ENCODE measurements around the gene CNPY1. TPM values are rescaled to one million over a fixed set of nuclear protein-coding genes. Genes with fewer than 3 reads are reported as not detected.

CNPY1 gene
- total RNA-seq, 1 donor from 2014 or later: not detected

GRCh38 chr7:155453296-155454182 is 92.8 kb downstream of the CNPY1 start:
- TF ChIP-seq CTCF (IDR thresholded peaks at IDR 0.05; ENCODE audit: unreplicated experiment): no peak
- no peak for DNase-seq (ENCODE audit: low spot score)
- H3K27ac Mint-ChIP-seq (ENCODE audit: unreplicated experiment): no peak overlapping the region
- H3K4me3 Mint-ChIP-seq (ENCODE audit: unreplicated experiment): no peak overlapping the region
- H3K27me3 Mint-ChIP-seq (ENCODE audit: unreplicated experiment): peaks cover 35% of the 10 kb centered on the region
- H3K9me3 Mint-ChIP-seq (ENCODE audit: unreplicated experiment): no peaks in the 10 kb centered on the region
- H3K4me1 Mint-ChIP-seq (ENCODE audit: unreplicated experiment): peaks cover 28% of the 10 kb centered on the region
- no peaks in the 10 kb centered on the region for H3K36me3 Mint-ChIP-seq (ENCODE audit: low read depth, unreplicated experiment)

- Mint-ChIP-seq H3K27me3 (ENCODE audit: unreplicated experiment) (peaks cover 41% of the 10 kb centered on the region), H3K4me1 (ENCODE audit: unreplicated experiment) (peaks cover 34% of the 10 kb centered on the region), H3K27ac (ENCODE audit: unreplicated experiment) (no peak overlapping the region), H3K9me3 (ENCODE audit: unreplicated experiment) (no peaks in the 10 kb centered on the region), H3K4me3 (ENCODE audit: unreplicated experiment) (no peak overlapping the region), H3K36me3 (ENCODE audit: low read depth, unreplicated experiment) (no peaks in the 10 kb centered on the region)
- no peak for DNase-seq (ENCODE audit: low spot score)
- no peak for TF ChIP-seq CTCF (IDR thresholded peaks at IDR 0.05; ENCODE audit: unreplicated experiment)
Measured at GRCh38 chr7:155452505-155453295, 93.7 kb downstream of the CNPY1 start.

GRCh38 chr7:155451840-155452239 is 94.5 kb downstream of the CNPY1 start:
- Mint-ChIP-seq H3K36me3 (ENCODE audit: low read depth, unreplicated experiment) (no peaks in the 10 kb centered on the region), H3K9me3 (ENCODE audit: unreplicated experiment) (no peaks in the 10 kb centered on the region), H3K27me3 (ENCODE audit: unreplicated experiment) (peaks cover 40% of the 10 kb centered on the region), H3K27ac (ENCODE audit: unreplicated experiment) (no peak overlapping the region), H3K4me1 (ENCODE audit: unreplicated experiment) (peaks cover 35% of the 10 kb centered on the region), H3K4me3 (ENCODE audit: unreplicated experiment) (no peak overlapping the region)
- DNase-seq (ENCODE audit: low spot score): no peak
- no peak for TF ChIP-seq CTCF (IDR thresholded peaks at IDR 0.05; ENCODE audit: unreplicated experiment)

Other genes starting within 250 kb of the CNPY1 start
- gene INSIG1, start 248.7 kb downstream of the CNPY1 start, total RNA-seq (ENCODE audit: unreplicated experiment): 53.1 TPM
- 2.1 TPM for gene EN2, start 88.4 kb downstream of the CNPY1 start, total RNA-seq (ENCODE audit: unreplicated experiment)
- 65.3 TPM for gene RBM33, start 98.1 kb upstream of the CNPY1 start, total RNA-seq (ENCODE audit: unreplicated experiment)